WTC11 (cell line): Measurements from ENCODE around the gene BCL7A. TPM values are rescaled to one million over a fixed set of nuclear protein-coding genes. Genes with fewer than 3 reads are reported as not detected.

Experiments
- ATF1 ChIP-seq: sonication (generic); formaldehyde crosslinking; IDR thresholded peaks from 2 replicates; pipeline ENCODE4 v1.8.1; 2023; ENCODE audit warnings: mild to moderate bottlenecking, moderate library complexity, missing genetic modification reagents
- ATF3 ChIP-seq: sonication (generic); formaldehyde crosslinking; conservative IDR thresholded peaks from 2 replicates; pipeline ENCODE4 v1.8.1; 2022; ENCODE audit warnings: mild to moderate bottlenecking, missing genetic modification reagents
- CBFB ChIP-seq: sonication (generic); formaldehyde crosslinking; IDR thresholded peaks from 2 replicates; pipeline ENCODE4 v1.8.1; 2022; ENCODE audit warnings: mild to moderate bottlenecking, low read depth, missing genetic modification reagents
- CREM ChIP-seq: sonication (generic); formaldehyde crosslinking; IDR thresholded peaks from 2 replicates; pipeline ENCODE4 v1.8.1; 2022; ENCODE audit warnings: mild to moderate bottlenecking, missing genetic modification reagents, moderate library complexity
- ESRRA ChIP-seq: sonication (generic); formaldehyde crosslinking; IDR thresholded peaks from 2 replicates; pipeline ENCODE4 v1.8.1; 2022; ENCODE audit warnings: mild to moderate bottlenecking, missing genetic modification reagents, borderline replicate concordance
- GABPB1 ChIP-seq: sonication (generic); formaldehyde crosslinking; IDR thresholded peaks from 2 replicates; pipeline ENCODE4 v1.8.1; 2023; ENCODE audit warnings: mild to moderate bottlenecking, missing genetic modification reagents
- KAT7 ChIP-seq: sonication (generic); formaldehyde crosslinking; IDR thresholded peaks from 2 replicates; pipeline ENCODE4 v1.8.1; 2023; ENCODE audit warnings: missing genetic modification reagents, mild to moderate bottlenecking, borderline replicate concordance
- NFE2L1 ChIP-seq: sonication (generic); formaldehyde crosslinking; IDR thresholded peaks from 2 replicates; pipeline ENCODE4 v1.8.1; 2023; ENCODE audit warnings: missing genetic modification reagents
- NFYB ChIP-seq: sonication (generic); formaldehyde crosslinking; conservative IDR thresholded peaks from 2 replicates; pipeline ENCODE4 v1.8.0; 2022; ENCODE audit warnings: low read depth, missing genetic modification reagents
- NR3C1 ChIP-seq: sonication (generic); formaldehyde crosslinking; conservative IDR thresholded peaks from 2 replicates; pipeline ENCODE4 v1.8.1; 2023; ENCODE audit warnings: low read depth, mild to moderate bottlenecking, missing genetic modification reagents
- OVOL2 ChIP-seq: fragments of 250-450 bp; sonication (Bioruptor Pico); IDR thresholded peaks from 2 replicates; pipeline ENCODE4 v1.9.0; 2021; ENCODE audit warnings: mild to moderate bottlenecking, borderline replicate concordance
- PRRX2 ChIP-seq: fragments of 250-450 bp; sonication (Bioruptor Pico); IDR thresholded peaks from 2 replicates; pipeline ENCODE4 v1.8.0; 2021; ENCODE audit warnings: mild to moderate bottlenecking
- RELA ChIP-seq: sonication (generic); formaldehyde crosslinking; IDR thresholded peaks from 2 replicates; pipeline ENCODE4 v1.8.1; 2022; ENCODE audit warnings: missing genetic modification reagents, mild to moderate bottlenecking, borderline replicate concordance
- SMAD3 ChIP-seq: sonication (generic); formaldehyde crosslinking; IDR thresholded peaks from 2 replicates; pipeline ENCODE4 v1.8.0; 2022; ENCODE audit warnings: missing genetic modification reagents, mild to moderate bottlenecking, borderline replicate concordance
- TEAD1 ChIP-seq: sonication (generic); formaldehyde crosslinking; IDR thresholded peaks from 2 replicates; pipeline ENCODE4 v1.8.0; 2022; ENCODE audit warnings: mild to moderate bottlenecking, missing genetic modification reagents
- ZNF121 ChIP-seq: sonication (generic); formaldehyde crosslinking; IDR thresholded peaks from 2 replicates; pipeline ENCODE4 v1.8.0; 2023; ENCODE audit warnings: missing genetic modification reagents
- ZNF232 ChIP-seq: sonication (generic); formaldehyde crosslinking; IDR thresholded peaks from 2 replicates; pipeline ENCODE4 v1.8.0; 2022; ENCODE audit warnings: mild to moderate bottlenecking, missing genetic modification reagents
- ZNF263 ChIP-seq: sonication (generic); formaldehyde crosslinking; IDR thresholded peaks from 2 replicates; pipeline ENCODE4 v1.8.1; 2022; ENCODE audit warnings: low read depth, mild to moderate bottlenecking, moderate library complexity, missing genetic modification reagents
- ZNF416 ChIP-seq: fragments of 250-450 bp; sonication (Bioruptor Pico); IDR thresholded peaks from 2 replicates; pipeline ENCODE4 v1.9.0; 2021; ENCODE audit warnings: mild to moderate bottlenecking, inconsistent platforms
- ZNF423 ChIP-seq: fragments of 250-450 bp; sonication (Bioruptor Pico); IDR thresholded peaks from 2 replicates; pipeline ENCODE4 v2.1.2; 2022; ENCODE audit warnings: mild to moderate bottlenecking, moderate library complexity
- ZNF671 ChIP-seq: fragments of 250-450 bp; sonication (Bioruptor Pico); IDR thresholded peaks from 2 replicates; pipeline ENCODE4 v1.8.0; 2021; ENCODE audit warnings: mild to moderate bottlenecking
- total RNA-seq: library from RNA; stranded (reverse); gene quantifications from 3 replicates; pipeline ENCODE4 v1.2.3, GENCODE V29; 2021
- TF ChIP-seq, protein P1 (sequence below): sonication (generic); formaldehyde crosslinking; IDR thresholded peaks from 2 replicates; pipeline ENCODE4 v1.8.1; 2023; ENCODE audit warnings: mild to moderate bottlenecking, missing genetic modification reagents, borderline replicate concordance
- TF ChIP-seq, protein P2 (sequence below): sonication (generic); formaldehyde crosslinking; IDR thresholded peaks from 2 replicates; pipeline ENCODE4 v1.8.0; 2023; ENCODE audit warnings: missing genetic modification reagents
- TF ChIP-seq, protein P3 (sequence below): sonication (generic); formaldehyde crosslinking; IDR thresholded peaks from 2 replicates; pipeline ENCODE4 v1.8.1; 2022; ENCODE audit warnings: mild to moderate bottlenecking, missing genetic modification reagents, moderate library complexity, borderline replicate concordance
- TF ChIP-seq, protein P4 (sequence below): sonication (generic); formaldehyde crosslinking; conservative IDR thresholded peaks from 2 replicates; pipeline ENCODE4 v1.8.1; 2023; ENCODE audit warnings: mild to moderate bottlenecking, low read depth, missing genetic modification reagents, moderate library complexity
- TF ChIP-seq, protein P5 (sequence below): fragments of 250-450 bp; sonication (Bioruptor Pico); IDR thresholded peaks from 2 replicates; pipeline ENCODE4 v1.9.0; 2021; ENCODE audit warnings: mild to moderate bottlenecking
- TF ChIP-seq, protein P6 (sequence below): sonication (generic); formaldehyde crosslinking; IDR thresholded peaks from 2 replicates; pipeline ENCODE4 v1.8.0; 2022; ENCODE audit warnings: mild to moderate bottlenecking, missing genetic modification reagents

Gene BCL7A
- total RNA-seq, 1 experiment from 2014 or later: 19.7 TPM

DNA sequence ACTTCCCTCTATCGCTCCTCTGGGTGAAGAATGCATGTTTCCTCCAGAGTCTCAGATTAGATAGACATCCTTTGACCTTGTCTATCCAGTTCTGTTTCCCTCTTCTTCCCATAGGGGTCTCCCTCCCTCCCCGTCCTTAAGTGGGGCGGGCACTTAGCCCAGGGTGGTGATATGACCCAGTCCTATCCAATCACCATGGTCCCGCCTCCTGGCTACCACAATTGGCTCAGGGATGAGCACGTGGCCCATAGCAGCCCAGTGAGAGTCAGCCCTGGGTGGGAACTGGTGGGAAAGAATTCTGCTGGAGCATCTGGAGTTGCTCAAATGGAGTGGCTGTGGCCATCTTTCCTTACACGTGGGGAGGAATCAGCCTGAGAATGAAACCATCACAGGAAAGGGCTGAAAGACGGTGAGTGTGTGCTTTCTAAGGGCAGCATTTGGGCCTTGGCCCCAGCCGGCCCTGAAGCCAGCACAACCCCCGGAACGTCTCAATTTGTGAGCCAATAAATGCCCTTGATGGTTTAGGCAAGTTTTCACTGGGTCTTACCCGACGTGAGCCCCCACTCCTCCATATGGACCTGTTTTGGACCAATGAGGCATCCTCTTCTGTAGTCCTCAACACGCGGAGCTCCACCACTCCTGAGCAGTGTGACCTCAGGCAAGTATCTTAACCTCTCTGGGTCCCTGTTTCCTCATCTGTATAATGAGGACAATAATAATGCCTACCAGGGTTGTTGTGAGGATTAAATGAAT lies 42.5 kb downstream of the BCL7A start (continued):
- TF ChIP-seq, protein P1, sequence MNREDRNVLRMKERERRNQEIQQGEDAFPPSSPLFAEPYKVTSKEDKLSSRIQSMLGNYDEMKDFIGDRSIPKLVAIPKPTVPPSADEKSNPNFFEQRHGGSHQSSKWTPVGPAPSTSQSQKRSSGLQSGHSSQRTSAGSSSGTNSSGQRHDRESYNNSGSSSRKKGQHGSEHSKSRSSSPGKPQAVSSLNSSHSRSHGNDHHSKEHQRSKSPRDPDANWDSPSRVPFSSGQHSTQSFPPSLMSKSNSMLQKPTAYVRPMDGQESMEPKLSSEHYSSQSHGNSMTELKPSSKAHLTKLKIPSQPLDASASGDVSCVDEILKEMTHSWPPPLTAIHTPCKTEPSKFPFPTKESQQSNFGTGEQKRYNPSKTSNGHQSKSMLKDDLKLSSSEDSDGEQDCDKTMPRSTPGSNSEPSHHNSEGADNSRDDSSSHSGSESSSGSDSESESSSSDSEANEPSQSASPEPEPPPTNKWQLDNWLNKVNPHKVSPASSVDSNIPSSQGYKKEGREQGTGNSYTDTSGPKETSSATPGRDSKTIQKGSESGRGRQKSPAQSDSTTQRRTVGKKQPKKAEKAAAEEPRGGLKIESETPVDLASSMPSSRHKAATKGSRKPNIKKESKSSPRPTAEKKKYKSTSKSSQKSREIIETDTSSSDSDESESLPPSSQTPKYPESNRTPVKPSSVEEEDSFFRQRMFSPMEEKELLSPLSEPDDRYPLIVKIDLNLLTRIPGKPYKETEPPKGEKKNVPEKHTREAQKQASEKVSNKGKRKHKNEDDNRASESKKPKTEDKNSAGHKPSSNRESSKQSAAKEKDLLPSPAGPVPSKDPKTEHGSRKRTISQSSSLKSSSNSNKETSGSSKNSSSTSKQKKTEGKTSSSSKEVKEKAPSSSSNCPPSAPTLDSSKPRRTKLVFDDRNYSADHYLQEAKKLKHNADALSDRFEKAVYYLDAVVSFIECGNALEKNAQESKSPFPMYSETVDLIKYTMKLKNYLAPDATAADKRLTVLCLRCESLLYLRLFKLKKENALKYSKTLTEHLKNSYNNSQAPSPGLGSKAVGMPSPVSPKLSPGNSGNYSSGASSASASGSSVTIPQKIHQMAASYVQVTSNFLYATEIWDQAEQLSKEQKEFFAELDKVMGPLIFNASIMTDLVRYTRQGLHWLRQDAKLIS (CRISPR knock-in tag): no peak
- TF ChIP-seq ATF1 (CRISPR knock-in tag) (no peak), ZNF263 (CRISPR knock-in tag) (no peak), NFYB (peak; percentile 87), ZNF416 (CRISPR knock-in tag) (no peak), ZNF423 (CRISPR knock-in tag) (no peak), TEAD1 (peak; percentile 71; the same call in 1 of the 2 replicates), PRRX2 (CRISPR knock-in tag) (no peak), SMAD3 (CRISPR knock-in tag) (peak; percentile 31; the same call in 1 of the 2 replicates), NFE2L1 (CRISPR knock-in tag) (peak; percentile 17; the same call in 1 of the 2 replicates), KAT7 (CRISPR knock-in tag) (no peak), OVOL2 (CRISPR knock-in tag) (no peak), CBFB (CRISPR knock-in tag) (no peak), CREM (no peak), ATF3 (no peak), ZNF232 (CRISPR knock-in tag) (peak; percentile 45; the same call in 1 of the 2 replicates), ESRRA (CRISPR knock-in tag) (no peak), RELA (CRISPR knock-in tag) (no peak), ZNF671 (CRISPR knock-in tag) (no peak), GABPB1 (CRISPR knock-in tag) (no peak), NR3C1 (CRISPR knock-in tag) (no peak), ZNF121 (CRISPR knock-in tag) (no peak)
- TF ChIP-seq, protein P2, sequence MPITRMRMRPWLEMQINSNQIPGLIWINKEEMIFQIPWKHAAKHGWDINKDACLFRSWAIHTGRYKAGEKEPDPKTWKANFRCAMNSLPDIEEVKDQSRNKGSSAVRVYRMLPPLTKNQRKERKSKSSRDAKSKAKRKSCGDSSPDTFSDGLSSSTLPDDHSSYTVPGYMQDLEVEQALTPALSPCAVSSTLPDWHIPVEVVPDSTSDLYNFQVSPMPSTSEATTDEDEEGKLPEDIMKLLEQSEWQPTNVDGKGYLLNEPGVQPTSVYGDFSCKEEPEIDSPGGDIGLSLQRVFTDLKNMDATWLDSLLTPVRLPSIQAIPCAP (CRISPR knock-in tag): no peak
- TF ChIP-seq, protein P3, sequence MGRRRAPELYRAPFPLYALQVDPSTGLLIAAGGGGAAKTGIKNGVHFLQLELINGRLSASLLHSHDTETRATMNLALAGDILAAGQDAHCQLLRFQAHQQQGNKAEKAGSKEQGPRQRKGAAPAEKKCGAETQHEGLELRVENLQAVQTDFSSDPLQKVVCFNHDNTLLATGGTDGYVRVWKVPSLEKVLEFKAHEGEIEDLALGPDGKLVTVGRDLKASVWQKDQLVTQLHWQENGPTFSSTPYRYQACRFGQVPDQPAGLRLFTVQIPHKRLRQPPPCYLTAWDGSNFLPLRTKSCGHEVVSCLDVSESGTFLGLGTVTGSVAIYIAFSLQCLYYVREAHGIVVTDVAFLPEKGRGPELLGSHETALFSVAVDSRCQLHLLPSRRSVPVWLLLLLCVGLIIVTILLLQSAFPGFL (CRISPR knock-in tag): no peak
- TF ChIP-seq, protein P4, sequence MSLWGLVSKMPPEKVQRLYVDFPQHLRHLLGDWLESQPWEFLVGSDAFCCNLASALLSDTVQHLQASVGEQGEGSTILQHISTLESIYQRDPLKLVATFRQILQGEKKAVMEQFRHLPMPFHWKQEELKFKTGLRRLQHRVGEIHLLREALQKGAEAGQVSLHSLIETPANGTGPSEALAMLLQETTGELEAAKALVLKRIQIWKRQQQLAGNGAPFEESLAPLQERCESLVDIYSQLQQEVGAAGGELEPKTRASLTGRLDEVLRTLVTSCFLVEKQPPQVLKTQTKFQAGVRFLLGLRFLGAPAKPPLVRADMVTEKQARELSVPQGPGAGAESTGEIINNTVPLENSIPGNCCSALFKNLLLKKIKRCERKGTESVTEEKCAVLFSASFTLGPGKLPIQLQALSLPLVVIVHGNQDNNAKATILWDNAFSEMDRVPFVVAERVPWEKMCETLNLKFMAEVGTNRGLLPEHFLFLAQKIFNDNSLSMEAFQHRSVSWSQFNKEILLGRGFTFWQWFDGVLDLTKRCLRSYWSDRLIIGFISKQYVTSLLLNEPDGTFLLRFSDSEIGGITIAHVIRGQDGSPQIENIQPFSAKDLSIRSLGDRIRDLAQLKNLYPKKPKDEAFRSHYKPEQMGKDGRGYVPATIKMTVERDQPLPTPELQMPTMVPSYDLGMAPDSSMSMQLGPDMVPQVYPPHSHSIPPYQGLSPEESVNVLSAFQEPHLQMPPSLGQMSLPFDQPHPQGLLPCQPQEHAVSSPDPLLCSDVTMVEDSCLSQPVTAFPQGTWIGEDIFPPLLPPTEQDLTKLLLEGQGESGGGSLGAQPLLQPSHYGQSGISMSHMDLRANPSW (CRISPR knock-in tag): no peak
- TF ChIP-seq, protein P5, sequence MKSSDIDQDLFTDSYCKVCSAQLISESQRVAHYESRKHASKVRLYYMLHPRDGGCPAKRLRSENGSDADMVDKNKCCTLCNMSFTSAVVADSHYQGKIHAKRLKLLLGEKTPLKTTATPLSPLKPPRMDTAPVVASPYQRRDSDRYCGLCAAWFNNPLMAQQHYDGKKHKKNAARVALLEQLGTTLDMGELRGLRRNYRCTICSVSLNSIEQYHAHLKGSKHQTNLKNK (CRISPR knock-in tag): no peak
- TF ChIP-seq, protein P6, sequence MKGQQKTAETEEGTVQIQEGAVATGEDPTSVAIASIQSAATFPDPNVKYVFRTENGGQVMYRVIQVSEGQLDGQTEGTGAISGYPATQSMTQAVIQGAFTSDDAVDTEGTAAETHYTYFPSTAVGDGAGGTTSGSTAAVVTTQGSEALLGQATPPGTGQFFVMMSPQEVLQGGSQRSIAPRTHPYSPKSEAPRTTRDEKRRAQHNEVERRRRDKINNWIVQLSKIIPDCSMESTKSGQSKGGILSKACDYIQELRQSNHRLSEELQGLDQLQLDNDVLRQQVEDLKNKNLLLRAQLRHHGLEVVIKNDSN (CRISPR knock-in tag): peak; percentile 97
